HFFc6 (cell line): ENCODE data around the gene URB2. TPM values are rescaled to one million over a fixed set of nuclear protein-coding genes. Genes with fewer than 3 reads are reported as not detected.
"Not testable (repeated sequence)": the region's sequence is repeated elsewhere in the genome, so short reads cannot be mapped to it uniquely, and the experiment has no call there.

Experiments used
- DNase-seq: peaks from one replicate; pipeline ENCODE4 v3.0.0-alpha.2; 2018
- H3K27ac Mint-ChIP-seq: 2 replicates; pipeline ENCODE4 v1.8.0; 2020; ENCODE audit warnings: mild to moderate bottlenecking, mixed read lengths
- H3K27me3 Mint-ChIP-seq: 2 replicates; pipeline ENCODE4 v1.8.0; 2021; ENCODE audit warnings: mild to moderate bottlenecking, moderate library complexity, mixed read lengths; ENCODE audit not compliant: insufficient read depth
- H3K36me3 Mint-ChIP-seq: 2 replicates; pipeline ENCODE4 v1.8.0; 2021; ENCODE audit warnings: low read depth, mixed read lengths
- H3K4me1 Mint-ChIP-seq: 2 replicates; pipeline ENCODE4 v1.8.0; 2020; ENCODE audit warnings: low read depth, mixed read lengths
- H3K4me3 Mint-ChIP-seq: 2 replicates; pipeline ENCODE4 v1.8.0; 2020; ENCODE audit warnings: mild to moderate bottlenecking, moderate library complexity, mixed read lengths
- H3K9me3 Mint-ChIP-seq: 2 replicates; pipeline ENCODE4 v1.8.0; 2020; ENCODE audit warnings: mild to moderate bottlenecking, mixed read lengths
- total RNA-seq, 6 experiments: library from RNA; stranded (reverse); fragmentation: NEBNext Ultra II Directional; extraction: Animal tissue kit (Norgen Biotek cat#: 25700); gene quantifications; 2 replicates in 1 of 6; 3 replicates in 5 of 6; pipeline ENCODE4 v1.2.3, GENCODE V29; 2021
- TF ChIP-seq, protein P1 (sequence below): fragments of 200-600 bp; sonication (generic); IDR thresholded peaks from 2 replicates; pipeline ENCODE4 v1.5.0; 2021; ENCODE audit warnings: antibody characterized with exemption, mild to moderate bottlenecking

Gene URB2
- total RNA-seq, 6 experiments from 2014 or later = 8.8 to 12.6 (median 9.8) TPM

DNA sequence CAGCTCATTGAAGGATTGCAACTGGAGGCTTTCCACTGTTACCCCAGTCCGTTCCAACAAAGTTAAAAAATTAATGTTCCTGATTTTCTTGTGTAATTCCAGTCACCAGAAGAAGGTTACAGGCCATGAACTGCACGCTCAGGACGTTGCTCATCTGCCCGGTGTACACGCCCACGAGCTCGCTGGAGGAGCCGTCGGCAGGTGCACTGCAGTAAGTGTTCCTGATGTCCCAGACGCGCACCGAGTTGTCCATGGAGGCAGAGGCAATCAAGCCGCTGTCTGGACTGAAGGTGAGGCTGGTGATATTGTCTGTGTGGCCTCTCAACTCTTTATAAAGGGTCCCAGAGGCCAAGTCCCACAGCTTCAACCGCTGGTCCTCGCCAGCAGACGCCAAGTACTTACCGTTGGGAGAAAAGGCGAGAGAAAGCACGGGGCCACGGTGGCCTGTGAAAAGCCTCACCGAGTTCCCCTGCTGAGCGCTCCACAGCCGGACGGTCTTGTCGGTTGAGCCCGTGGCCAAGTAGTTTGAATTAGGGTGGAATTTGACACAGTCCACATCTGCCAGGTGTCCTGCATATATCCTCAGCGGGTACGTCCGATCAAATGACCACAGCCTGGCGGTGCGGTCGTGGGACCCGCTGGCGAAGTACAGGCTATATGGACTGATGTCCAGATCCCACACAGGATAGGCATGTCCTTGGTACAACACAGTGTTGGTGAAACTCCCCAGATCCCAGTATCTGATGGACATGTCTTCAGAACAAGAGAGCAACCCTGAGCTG is 31.6 kb upstream of the URB2 start:
- H3K4me3 Mint-ChIP-seq = no peak overlapping the region
- no peaks in the 10 kb centered on the region; the same call in 1 of the 2 replicates for H3K27me3 Mint-ChIP-seq
- TF ChIP-seq, protein P1, sequence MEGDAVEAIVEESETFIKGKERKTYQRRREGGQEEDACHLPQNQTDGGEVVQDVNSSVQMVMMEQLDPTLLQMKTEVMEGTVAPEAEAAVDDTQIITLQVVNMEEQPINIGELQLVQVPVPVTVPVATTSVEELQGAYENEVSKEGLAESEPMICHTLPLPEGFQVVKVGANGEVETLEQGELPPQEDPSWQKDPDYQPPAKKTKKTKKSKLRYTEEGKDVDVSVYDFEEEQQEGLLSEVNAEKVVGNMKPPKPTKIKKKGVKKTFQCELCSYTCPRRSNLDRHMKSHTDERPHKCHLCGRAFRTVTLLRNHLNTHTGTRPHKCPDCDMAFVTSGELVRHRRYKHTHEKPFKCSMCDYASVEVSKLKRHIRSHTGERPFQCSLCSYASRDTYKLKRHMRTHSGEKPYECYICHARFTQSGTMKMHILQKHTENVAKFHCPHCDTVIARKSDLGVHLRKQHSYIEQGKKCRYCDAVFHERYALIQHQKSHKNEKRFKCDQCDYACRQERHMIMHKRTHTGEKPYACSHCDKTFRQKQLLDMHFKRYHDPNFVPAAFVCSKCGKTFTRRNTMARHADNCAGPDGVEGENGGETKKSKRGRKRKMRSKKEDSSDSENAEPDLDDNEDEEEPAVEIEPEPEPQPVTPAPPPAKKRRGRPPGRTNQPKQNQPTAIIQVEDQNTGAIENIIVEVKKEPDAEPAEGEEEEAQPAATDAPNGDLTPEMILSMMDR = no peak
- no peak for DNase-seq
- H3K9me3 Mint-ChIP-seq = no peaks in the 10 kb centered on the region
- peaks cover 19% of the 10 kb centered on the region; the same call in 1 of the 2 replicates for H3K36me3 Mint-ChIP-seq
- no peak overlapping the region for H3K27ac Mint-ChIP-seq
- peaks cover 28% of the 10 kb centered on the region for H3K4me1 Mint-ChIP-seq

DNA sequence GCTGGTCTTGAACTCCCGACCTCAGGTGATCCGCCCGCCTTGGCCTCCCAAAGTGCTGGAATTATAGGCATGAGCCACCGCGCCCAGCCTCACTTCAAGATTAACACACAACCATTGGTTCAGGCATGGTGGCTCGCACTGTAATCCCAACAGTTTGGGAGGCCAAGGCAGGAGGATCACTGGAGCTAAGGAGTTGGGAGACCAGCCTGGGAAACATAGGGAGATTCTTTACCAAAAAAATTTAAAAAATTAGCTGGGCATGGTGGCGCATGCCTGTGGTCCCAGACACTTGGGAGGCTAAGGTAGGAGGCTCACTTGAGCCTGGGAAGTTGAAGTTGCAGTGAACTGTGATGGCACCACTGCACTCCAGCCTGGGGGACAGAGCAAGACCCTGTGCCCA is 30.2 kb upstream of the URB2 start:
- Mint-ChIP-seq H3K36me3 (peaks cover 27% of the 10 kb centered on the region; the same call in 1 of the 2 replicates), H3K27ac (peak overlapping the region; percentile 88), H3K4me1 (peaks cover 30% of the 10 kb centered on the region)
- not testable (repeated sequence) for H3K27me3 Mint-ChIP-seq, H3K4me3 Mint-ChIP-seq, H3K9me3 Mint-ChIP-seq, DNase-seq

DNA sequence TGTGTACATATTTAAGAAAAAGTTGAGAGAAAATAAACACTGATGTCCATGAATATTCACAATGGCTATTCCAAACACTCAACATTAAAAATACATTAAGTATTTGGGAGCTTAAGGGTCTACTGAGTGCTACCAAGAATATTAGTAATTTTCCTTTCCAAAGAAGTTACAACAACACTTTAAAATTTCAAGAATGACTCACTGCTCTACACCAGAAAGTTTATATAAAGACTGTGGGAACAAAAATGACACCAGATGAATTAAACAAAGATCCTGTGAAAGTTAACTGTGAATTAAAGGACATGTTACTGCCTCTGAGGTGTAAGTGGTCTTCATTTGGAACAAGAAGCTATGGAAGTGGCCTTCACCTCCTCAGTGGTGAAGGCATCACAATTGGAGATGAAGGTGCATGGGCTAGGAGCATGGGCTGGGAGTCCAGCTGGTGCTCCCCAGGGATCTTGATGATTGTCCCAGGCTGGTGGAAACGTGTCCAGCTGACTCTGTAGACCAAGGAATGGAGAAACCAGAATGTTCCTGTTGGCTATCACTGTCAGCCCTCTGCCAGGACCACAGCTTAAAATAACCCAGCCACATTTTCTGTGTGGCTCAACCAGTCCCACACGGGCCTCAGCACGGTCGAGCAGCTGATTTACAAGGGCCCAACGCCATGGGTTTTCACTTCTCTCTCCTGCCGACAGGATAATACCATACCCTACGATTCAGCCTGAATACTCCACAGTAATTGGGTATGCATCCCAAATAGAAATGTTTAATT is 28.9 kb upstream of the URB2 start:
- peaks cover 37% of the 10 kb centered on the region for H3K36me3 Mint-ChIP-seq
- peak; percentile 58 for DNase-seq
- H3K4me3 Mint-ChIP-seq = 0 out of 2 replicates have a peak overlapping the region, but pooled peaks have one; percentile 11
- peak overlapping the region; percentile 88 for H3K27ac Mint-ChIP-seq
- no peaks in the 10 kb centered on the region; the same call in 1 of the 2 replicates for H3K27me3 Mint-ChIP-seq
- TF ChIP-seq, protein P1 = no peak
- no peaks in the 10 kb centered on the region for H3K9me3 Mint-ChIP-seq
- H3K4me1 Mint-ChIP-seq = peaks cover 30% of the 10 kb centered on the region

DNA sequence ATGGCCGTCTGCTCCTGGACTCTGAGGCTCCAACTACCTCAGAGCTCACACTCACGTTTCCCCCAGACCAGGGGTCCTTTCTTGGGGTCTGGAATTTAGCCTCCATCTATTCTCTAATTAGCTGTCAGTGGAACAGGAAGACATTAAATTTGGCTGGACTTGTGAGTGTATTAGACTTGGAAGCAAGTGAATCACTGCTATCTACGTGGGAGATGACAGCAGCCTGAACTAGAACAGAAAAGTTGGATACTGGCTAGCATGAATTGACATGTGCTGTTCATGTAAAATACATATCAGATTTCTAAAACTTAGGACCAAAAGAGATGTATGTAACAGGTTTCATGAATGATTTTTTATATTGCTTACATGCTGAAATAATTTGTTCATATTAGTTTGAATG is 28.2 kb upstream of the URB2 start:
- H3K4me1 Mint-ChIP-seq = peaks cover 30% of the 10 kb centered on the region
- no peaks in the 10 kb centered on the region; the same call in 1 of the 2 replicates for H3K27me3 Mint-ChIP-seq
- no peak overlapping the region; the same call in 1 of the 2 replicates for H3K4me3 Mint-ChIP-seq
- TF ChIP-seq, protein P1 = no peak
- peaks cover 45% of the 10 kb centered on the region for H3K36me3 Mint-ChIP-seq
- DNase-seq = no peak
- peak overlapping the region; percentile 88 for H3K27ac Mint-ChIP-seq
- no peaks in the 10 kb centered on the region for H3K9me3 Mint-ChIP-seq

DNA sequence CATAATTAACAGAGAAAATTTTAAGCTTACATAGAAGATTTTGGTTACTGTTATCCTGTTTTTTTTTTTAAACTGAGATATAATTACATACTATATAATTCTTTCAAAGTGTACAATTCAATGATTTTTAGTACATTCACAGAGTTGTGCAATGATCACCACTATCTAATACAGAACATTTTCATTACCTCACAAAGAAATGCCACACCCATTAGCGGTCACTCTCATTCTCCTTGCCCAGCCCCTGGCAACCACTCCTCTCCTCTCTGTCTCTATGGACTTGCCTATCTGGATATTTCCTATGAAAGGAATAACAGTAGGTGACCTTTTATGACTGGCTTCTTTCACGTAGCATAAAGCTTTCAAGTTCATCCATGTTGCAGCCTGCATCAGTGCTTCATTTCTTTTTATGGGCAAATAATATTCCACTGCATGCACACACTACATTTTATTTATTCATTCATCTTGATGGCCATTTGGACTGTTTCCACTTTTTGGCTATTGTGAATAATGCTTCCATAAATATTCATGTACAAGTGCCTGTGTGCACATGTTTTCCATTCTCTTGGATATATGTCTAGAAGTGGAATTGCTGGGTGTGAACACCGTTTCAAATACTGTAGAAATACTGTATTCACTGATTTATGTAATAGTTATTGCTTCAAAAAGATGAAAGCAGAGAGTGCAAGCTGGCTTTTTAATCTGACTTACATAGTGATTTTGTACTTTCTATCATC is 26.7 kb upstream of the URB2 start:
- H3K27ac Mint-ChIP-seq = no peak overlapping the region
- peaks cover 30% of the 10 kb centered on the region for H3K4me1 Mint-ChIP-seq
- no peaks in the 10 kb centered on the region for H3K9me3 Mint-ChIP-seq
- no peaks in the 10 kb centered on the region; the same call in 1 of the 2 replicates for H3K27me3 Mint-ChIP-seq
- TF ChIP-seq, protein P1 = no peak
- no peak overlapping the region for H3K4me3 Mint-ChIP-seq
- no peak for DNase-seq
- H3K36me3 Mint-ChIP-seq = peaks cover 46% of the 10 kb centered on the region
